ENCODE data around the gene VAV3. TPM values are rescaled to one million over a fixed set of nuclear protein-coding genes. Genes with fewer than 3 reads are reported as not detected.

VAV3 gene
- total and polyA plus RNA-seq, 8 donors, result 7.1 to 21.4 (median 12.8) TPM

DNA sequence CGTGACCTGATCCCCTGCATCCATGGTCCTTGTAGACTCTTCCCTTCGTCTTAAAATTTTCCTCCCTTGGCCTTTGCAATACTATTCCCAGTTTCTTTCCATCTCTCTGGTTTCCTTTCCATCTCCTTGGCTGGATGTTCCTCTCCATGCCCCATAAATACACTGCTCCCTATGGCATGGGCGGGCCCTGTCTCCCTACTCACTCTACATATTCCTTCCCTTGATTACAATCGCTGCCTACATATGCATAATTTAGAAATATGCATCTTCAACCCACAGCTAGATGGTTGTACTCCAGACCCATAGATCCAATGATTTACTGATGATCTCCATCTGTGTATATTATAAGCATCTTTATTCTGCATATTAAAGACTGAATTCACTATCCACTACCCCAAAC lies 419.1 kb downstream of the VAV3 start:
- 49 to 72% methylated on average over 4 of the region's 4 CpGs for WGBS, 2 donors
- no peak for FAIRE-seq
- no peak overlapping the region for H3K4me3 ChIP-seq
- no peak overlapping the region for H3K27ac ChIP-seq
- no peaks in the 10 kb centered on the region for H3K4me1 ChIP-seq
- no peaks in the 10 kb centered on the region for H3K27me3 ChIP-seq
- H3K9me3 ChIP-seq, result no peaks in the 10 kb centered on the region
- ATAC-seq, result no peak
- TF ChIP-seq, protein P1, sequence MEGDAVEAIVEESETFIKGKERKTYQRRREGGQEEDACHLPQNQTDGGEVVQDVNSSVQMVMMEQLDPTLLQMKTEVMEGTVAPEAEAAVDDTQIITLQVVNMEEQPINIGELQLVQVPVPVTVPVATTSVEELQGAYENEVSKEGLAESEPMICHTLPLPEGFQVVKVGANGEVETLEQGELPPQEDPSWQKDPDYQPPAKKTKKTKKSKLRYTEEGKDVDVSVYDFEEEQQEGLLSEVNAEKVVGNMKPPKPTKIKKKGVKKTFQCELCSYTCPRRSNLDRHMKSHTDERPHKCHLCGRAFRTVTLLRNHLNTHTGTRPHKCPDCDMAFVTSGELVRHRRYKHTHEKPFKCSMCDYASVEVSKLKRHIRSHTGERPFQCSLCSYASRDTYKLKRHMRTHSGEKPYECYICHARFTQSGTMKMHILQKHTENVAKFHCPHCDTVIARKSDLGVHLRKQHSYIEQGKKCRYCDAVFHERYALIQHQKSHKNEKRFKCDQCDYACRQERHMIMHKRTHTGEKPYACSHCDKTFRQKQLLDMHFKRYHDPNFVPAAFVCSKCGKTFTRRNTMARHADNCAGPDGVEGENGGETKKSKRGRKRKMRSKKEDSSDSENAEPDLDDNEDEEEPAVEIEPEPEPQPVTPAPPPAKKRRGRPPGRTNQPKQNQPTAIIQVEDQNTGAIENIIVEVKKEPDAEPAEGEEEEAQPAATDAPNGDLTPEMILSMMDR (IDR thresholded peaks at IDR 0.05), result no peak
- no peaks in the 10 kb centered on the region for H3K36me3 ChIP-seq
- intact Hi-C loops (cut with DNase I), result no loop called here
- no peak for DNase-seq

DNA sequence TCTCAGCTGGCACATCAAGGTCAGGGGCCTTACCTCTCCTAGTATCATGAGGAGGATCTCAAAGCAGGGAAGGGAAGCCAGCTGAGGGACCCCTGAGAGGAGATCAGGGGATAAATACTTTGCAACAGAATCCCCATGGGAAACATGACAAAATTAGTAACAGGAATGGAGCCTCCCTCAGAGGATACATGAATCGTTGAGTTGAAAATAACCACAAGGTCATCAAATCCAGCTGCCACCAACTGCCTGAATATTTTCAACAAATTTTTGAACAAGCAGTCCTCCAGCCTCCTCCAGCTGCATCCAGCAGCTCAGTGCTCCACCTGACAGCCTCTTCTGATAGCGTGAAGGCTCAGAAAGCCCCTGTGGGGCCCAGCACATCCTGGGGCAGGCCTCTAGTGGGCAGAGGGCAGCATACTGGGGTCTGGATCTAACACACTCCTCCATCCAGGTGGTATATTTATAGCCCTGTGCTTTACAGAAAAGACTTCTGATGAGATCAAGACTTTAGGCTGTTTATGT lies 419.9 kb downstream of the VAV3 start:
- H3K27ac ChIP-seq, result no peak overlapping the region
- ATAC-seq (no peak), DNase-seq (no peak), FAIRE-seq (no peak)
- H3K27me3 ChIP-seq, result no peaks in the 10 kb centered on the region
- intact Hi-C loops (cut with DNase I), result no loop called here
- WGBS, 2 donors, result 59 to 64% methylated on average over 2 of the region's 2 CpGs
- H3K4me1 ChIP-seq, result no peaks in the 10 kb centered on the region
- H3K9me3 ChIP-seq, result no peaks in the 10 kb centered on the region
- TF ChIP-seq, protein P1 (IDR thresholded peaks at IDR 0.05), result no peak
- H3K4me3 ChIP-seq, result no peak overlapping the region
- H3K36me3 ChIP-seq, result no peaks in the 10 kb centered on the region

DNA sequence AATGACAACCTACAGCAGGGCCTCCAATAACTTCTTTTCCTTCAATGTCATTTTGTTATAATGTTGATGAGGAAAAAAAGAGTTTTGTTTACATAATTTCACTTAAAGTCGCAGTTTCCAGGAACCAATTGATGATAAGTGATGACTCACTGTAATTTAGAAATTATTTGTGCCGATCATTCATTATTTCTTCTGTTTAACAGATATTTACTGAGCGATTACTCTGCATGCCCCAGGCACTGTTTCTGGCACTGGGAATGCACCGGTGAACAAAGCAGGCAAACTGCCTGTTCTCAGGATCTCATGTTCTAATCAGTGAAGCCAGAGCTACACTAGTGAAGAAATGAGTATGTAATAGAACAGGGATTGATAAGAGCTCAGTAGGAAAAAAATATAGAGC lies 420.7 kb downstream of the VAV3 start:
- TF ChIP-seq, protein P1 (IDR thresholded peaks at IDR 0.05), result no peak
- Histone ChIP-seq H3K27me3 (no peaks in the 10 kb centered on the region), H3K9me3 (no peaks in the 10 kb centered on the region), H3K27ac (no peak overlapping the region), H3K36me3 (no peaks in the 10 kb centered on the region), H3K4me1 (no peaks in the 10 kb centered on the region), H3K4me3 (no peak overlapping the region)
- ATAC-seq, result peak in 1 of 4 donors; percentile 25
- 60% methylated on average over 4 of the region's 4 CpGs for WGBS, 2 donors
- intact Hi-C loops (cut with DNase I), result no loop called here
- DNase-seq, result no peak
- FAIRE-seq, result no peak

DNA sequence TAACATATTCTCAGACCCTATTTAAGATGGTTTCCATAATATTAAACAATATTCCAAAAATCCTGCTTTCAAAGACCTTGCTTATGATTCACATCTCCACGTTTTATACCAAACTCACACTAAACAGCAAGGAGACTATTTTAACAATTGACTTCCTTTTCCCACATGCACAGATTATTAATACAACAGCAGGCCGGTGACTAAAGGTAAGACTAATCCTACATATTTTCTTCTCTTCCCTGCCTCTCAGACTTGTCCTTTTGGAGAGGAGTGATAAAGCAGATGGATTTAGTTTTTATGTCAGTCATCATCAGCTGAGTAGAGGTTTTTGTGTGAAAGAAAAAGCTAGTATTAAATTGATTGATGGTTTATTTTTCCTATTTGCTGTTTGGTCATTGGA lies 423.6 kb downstream of the VAV3 start:
- TF ChIP-seq, protein P1 (IDR thresholded peaks at IDR 0.05), result no peak
- FAIRE-seq (no peak), DNase-seq (no peak), ATAC-seq (no peak)
- Histone ChIP-seq H3K4me3 (no peak overlapping the region), H3K9me3 (no peaks in the 10 kb centered on the region), H3K27me3 (no peaks in the 10 kb centered on the region), H3K4me1 (no peaks in the 10 kb centered on the region), H3K27ac (no peak overlapping the region), H3K36me3 (no peaks in the 10 kb centered on the region)
- 58 to 63% methylated on average over 2 of the region's 2 CpGs for WGBS, 2 donors
- intact Hi-C loops (cut with DNase I), result no loop called here

DNA sequence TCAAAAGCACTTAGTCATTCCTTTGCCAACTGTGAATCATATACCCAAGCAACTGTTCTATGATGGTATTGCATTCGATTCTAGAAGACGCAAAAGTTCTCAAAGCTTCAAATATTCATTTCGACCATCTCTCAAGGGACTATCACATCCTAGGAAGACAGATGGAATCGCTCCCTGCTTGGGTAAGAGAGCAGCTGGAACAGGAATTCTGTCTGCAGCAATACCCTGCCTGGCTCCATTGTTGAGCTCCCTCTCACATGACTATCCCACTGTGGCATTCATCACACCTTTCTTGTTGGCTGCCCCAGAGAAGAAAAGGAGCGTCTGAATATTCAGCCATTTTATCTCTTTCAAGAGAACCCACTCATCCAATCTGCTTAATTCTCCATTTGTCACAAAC lies 426.5 kb downstream of the VAV3 start:
- Histone ChIP-seq H3K9me3 (no peaks in the 10 kb centered on the region), H3K4me3 (no peak overlapping the region), H3K27ac (no peak overlapping the region), H3K27me3 (no peaks in the 10 kb centered on the region), H3K4me1 (no peaks in the 10 kb centered on the region), H3K36me3 (no peaks in the 10 kb centered on the region)
- DNase-seq, result no peak
- intact Hi-C loops (cut with DNase I), result no loop called here
- TF ChIP-seq, protein P1 (IDR thresholded peaks at IDR 0.05), result no peak
- ATAC-seq, result no peak
- WGBS, 2 donors, result 68 to 69% methylated on average over 5 of the region's 5 CpGs
- no peak for FAIRE-seq

Measured in pancreas (tissue), 10 donors.